ENCODE measurements around the gene ZDHHC14. TPM values are rescaled to one million over a fixed set of nuclear protein-coding genes. Genes with fewer than 3 reads are reported as not detected.

Gene ZDHHC14
- total RNA-seq, 1 experiment from 2014 or later = 3.2 TPM

GRCh38 chr6:157385482-157385881 lies 4.5 kb downstream of the ZDHHC14 start:
- no peak for DNase-seq (ENCODE audit: low spot score)
- CTCF ChIA-PET = no interaction called here

GRCh38 chr6:157386023-157386422 lies 5.0 kb downstream of the ZDHHC14 start:
- CTCF ChIA-PET = no interaction called here

More at GRCh38 chr6:157385482-157385881, 4.5 kb downstream of the ZDHHC14 start:
- Histone ChIP-seq H3K9me3 (ENCODE audit: low read depth, low read length, poor library complexity, severe bottlenecking) (peaks cover 9% of the 10 kb centered on the region), H3K36me3 (ENCODE audit: insufficient read depth, low read length, poor library complexity, severe bottlenecking) (no peaks in the 10 kb centered on the region), H3K4me1 (ENCODE audit: insufficient read depth, low read length, poor library complexity, severe bottlenecking) (no peaks in the 10 kb centered on the region), H3K4me3 (ENCODE audit: low read depth, low read length, poor library complexity, severe bottlenecking) (no peak overlapping the region), H3K27me3 (replicated peaks; ENCODE audit: insufficient read depth, low read depth, low read length, poor library complexity) (peaks cover 8% of the 10 kb centered on the region), H3K27ac (ENCODE audit: low read depth, low read length, poor library complexity, severe bottlenecking) (no peak overlapping the region)
- intact Hi-C loops (cut with micrococcal nuclease; ENCODE audit: unreplicated experiment) = no loop called here
- no TSS peak for BruUV-seq (replicated peaks)
- TF ChIP-seq EZH2 (IDR thresholded peaks at IDR 0.05; ENCODE audit: borderline replicate concordance, low read depth, low read length, poor library complexity, severe bottlenecking) (no peak), CTCF (conservative IDR thresholded peaks at IDR 0.05; ENCODE audit: low read depth, low read length) (no peak)
- POLR2A ChIA-PET (ENCODE audit: low non-redundant PET) = no interaction called here

GRCh38 chr6:157386454-157386853 lies 5.5 kb downstream of the ZDHHC14 start:
- Histone ChIP-seq H3K4me1 (ENCODE audit: insufficient read depth, low read length, poor library complexity, severe bottlenecking) (no peaks in the 10 kb centered on the region), H3K27ac (ENCODE audit: low read depth, low read length, poor library complexity, severe bottlenecking) (no peak overlapping the region), H3K27me3 (replicated peaks; ENCODE audit: insufficient read depth, low read depth, low read length, poor library complexity) (peaks cover 8% of the 10 kb centered on the region), H3K9me3 (ENCODE audit: low read depth, low read length, poor library complexity, severe bottlenecking) (peaks cover 17% of the 10 kb centered on the region), H3K36me3 (ENCODE audit: insufficient read depth, low read length, poor library complexity, severe bottlenecking) (no peaks in the 10 kb centered on the region), H3K4me3 (ENCODE audit: low read depth, low read length, poor library complexity, severe bottlenecking) (no peak overlapping the region)
- no TSS peak for BruUV-seq (replicated peaks)
- no peak for TF ChIP-seq EZH2 (IDR thresholded peaks at IDR 0.05; ENCODE audit: borderline replicate concordance, low read depth, low read length, poor library complexity, severe bottlenecking)
- no peak for TF ChIP-seq CTCF (conservative IDR thresholded peaks at IDR 0.05; ENCODE audit: low read depth, low read length)
- intact Hi-C loops (cut with micrococcal nuclease; ENCODE audit: unreplicated experiment) = no loop called here
- ChIA-PET POLR2A (ENCODE audit: low non-redundant PET) (no interaction called here), CTCF (no interaction called here)
- DNase-seq (ENCODE audit: low spot score) = no peak

More at GRCh38 chr6:157386023-157386422, 5.0 kb downstream of the ZDHHC14 start:
- POLR2A ChIA-PET (ENCODE audit: low non-redundant PET) = no interaction called here
- Histone ChIP-seq H3K4me3 (ENCODE audit: low read depth, low read length, poor library complexity, severe bottlenecking) (no peak overlapping the region), H3K27me3 (replicated peaks; ENCODE audit: insufficient read depth, low read depth, low read length, poor library complexity) (peaks cover 8% of the 10 kb centered on the region), H3K27ac (ENCODE audit: low read depth, low read length, poor library complexity, severe bottlenecking) (no peak overlapping the region), H3K9me3 (ENCODE audit: low read depth, low read length, poor library complexity, severe bottlenecking) (peaks cover 14% of the 10 kb centered on the region), H3K4me1 (ENCODE audit: insufficient read depth, low read length, poor library complexity, severe bottlenecking) (no peaks in the 10 kb centered on the region), H3K36me3 (ENCODE audit: insufficient read depth, low read length, poor library complexity, severe bottlenecking) (no peaks in the 10 kb centered on the region)
- TF ChIP-seq CTCF (conservative IDR thresholded peaks at IDR 0.05; ENCODE audit: low read depth, low read length) (no peak), EZH2 (IDR thresholded peaks at IDR 0.05; ENCODE audit: borderline replicate concordance, low read depth, low read length, poor library complexity, severe bottlenecking) (no peak)
- intact Hi-C loops (cut with micrococcal nuclease; ENCODE audit: unreplicated experiment) = no loop called here
- no peak for DNase-seq (ENCODE audit: low spot score)
- no TSS peak for BruUV-seq (replicated peaks)

Measured in A673 (cell line).